ENCODE results near the gene COL8A1. TPM values are rescaled to one million over a fixed set of nuclear protein-coding genes. Genes with fewer than 3 reads are reported as not detected.
A peak's percentile ranks its signal among the peaks of the same experiment; 100 is the strongest.

The COL8A1 gene
- total and polyA plus RNA-seq, 8 donors = 0.96 to 283 (median 2.6) TPM

GRCh38 chr3:99774467-99774866 lies 136.1 kb downstream of the COL8A1 start:
- no peaks in the 10 kb centered on the region for H3K4me1 ChIP-seq
- no peak overlapping the region for H3K4me3 ChIP-seq
- intact Hi-C loops (cut with DNase I) = no loop called here
- no peak overlapping the region for H3K27ac ChIP-seq
- H3K36me3 ChIP-seq = no peaks in the 10 kb centered on the region
- H3K27me3 ChIP-seq = no peaks in the 10 kb centered on the region
- no peak for TF ChIP-seq CTCF (IDR thresholded peaks at IDR 0.05)
- no peaks in the 10 kb centered on the region for H3K9me3 ChIP-seq
- no peak for DNase-seq
- ATAC-seq = peak; percentile 46

GRCh38 chr3:99776516-99777209 lies 138.3 kb downstream of the COL8A1 start:
- no peak for TF ChIP-seq CTCF (IDR thresholded peaks at IDR 0.05)
- no peak overlapping the region for H3K27ac ChIP-seq
- no peaks in the 10 kb centered on the region for H3K27me3 ChIP-seq
- DNase-seq = no peak
- H3K36me3 ChIP-seq = no peaks in the 10 kb centered on the region
- no peaks in the 10 kb centered on the region for H3K4me1 ChIP-seq
- ATAC-seq = no peak
- intact Hi-C loops (cut with DNase I) = no loop called here
- no peak overlapping the region for H3K4me3 ChIP-seq
- H3K9me3 ChIP-seq = no peaks in the 10 kb centered on the region

GRCh38 chr3:99777210-99777549 lies 138.8 kb downstream of the COL8A1 start:
- H3K9me3 ChIP-seq = no peaks in the 10 kb centered on the region
- no peaks in the 10 kb centered on the region for H3K27me3 ChIP-seq
- H3K36me3 ChIP-seq = no peaks in the 10 kb centered on the region
- H3K4me3 ChIP-seq = no peak overlapping the region
- ATAC-seq = no peak
- intact Hi-C loops (cut with DNase I) = no loop called here
- H3K27ac ChIP-seq = no peak overlapping the region
- no peaks in the 10 kb centered on the region for H3K4me1 ChIP-seq
- DNase-seq = no peak
- no peak for TF ChIP-seq CTCF (IDR thresholded peaks at IDR 0.05)

- ATAC-seq = no peak
- no peak for DNase-seq
- no peaks in the 10 kb centered on the region for H3K36me3 ChIP-seq
- no peak overlapping the region for H3K4me3 ChIP-seq
- H3K4me1 ChIP-seq = no peaks in the 10 kb centered on the region
- no peak overlapping the region for H3K27ac ChIP-seq
- intact Hi-C loops (cut with DNase I) = no loop called here
- H3K9me3 ChIP-seq = no peaks in the 10 kb centered on the region
- no peaks in the 10 kb centered on the region for H3K27me3 ChIP-seq
- no peak for TF ChIP-seq CTCF (IDR thresholded peaks at IDR 0.05)
Measured at GRCh38 chr3:99777708-99778107, 139.3 kb downstream of the COL8A1 start.

GRCh38 chr3:99780749-99781148 lies 142.4 kb downstream of the COL8A1 start:
- Histone ChIP-seq H3K27ac (no peak overlapping the region), H3K4me1 (no peaks in the 10 kb centered on the region), H3K36me3 (no peaks in the 10 kb centered on the region), H3K4me3 (no peak overlapping the region), H3K9me3 (no peaks in the 10 kb centered on the region), H3K27me3 (no peaks in the 10 kb centered on the region)
- no peak for DNase-seq
- no peak for ATAC-seq
- intact Hi-C loops (cut with DNase I) = no loop called here
- no peak for TF ChIP-seq CTCF (IDR thresholded peaks at IDR 0.05)
